Neural cell (in vitro differentiated cells): ENCODE data around the gene SFRP2. TPM values are rescaled to one million over a fixed set of nuclear protein-coding genes. Genes with fewer than 3 reads are reported as not detected.

Experiments
- H2AFZ ChIP-seq: fragments of 200-600, 300-800 bp; sonication (generic), shearing (Covaris generic); 2 replicates; pipeline ENCODE4 v1.6.0; 2014; ENCODE audit warnings: low read depth, mild to moderate bottlenecking, antibody characterized with exemption, low read length, moderate library complexity
- H3F3A ChIP-seq: fragments of 200-600 bp; shearing (Covaris generic); 2 replicates; pipeline ENCODE4 v1.6.1; 2016; ENCODE audit warnings: mild to moderate bottlenecking, moderate library complexity, mixed read lengths, antibody characterized with exemption, low read length; ENCODE audit not compliant: insufficient read depth, poor library complexity, severe bottlenecking
- H3K27ac ChIP-seq: fragments of 200-600, 300-800 bp; sonication (generic), shearing (Covaris generic); 2 replicates; pipeline ENCODE4 v1.5.1; 2014; ENCODE audit warnings: mild to moderate bottlenecking, low read length, moderate library complexity
- H3K27me3 ChIP-seq: fragments of 300-800, 200-600 bp; sonication (generic), shearing (Covaris generic); 2 replicates; pipeline ENCODE4 v1.6.0; 2014; ENCODE audit warnings: mild to moderate bottlenecking, low read depth, low read length, moderate library complexity; ENCODE audit not compliant: insufficient read depth
- H3K36me3 ChIP-seq: fragments of 300-800, 200-600 bp; sonication (generic), shearing (Covaris generic); 2 replicates; pipeline ENCODE4 v1.5.1; 2014; ENCODE audit warnings: mild to moderate bottlenecking, antibody characterized with exemption, low read length, moderate library complexity; ENCODE audit not compliant: insufficient read depth
- H3K4me2 ChIP-seq: fragments of 300-800, 200-600 bp; sonication (generic), shearing (Covaris generic); 2 replicates; pipeline ENCODE4 v1.6.0; 2014; ENCODE audit warnings: mild to moderate bottlenecking, low read length
- H3K4me3 ChIP-seq: fragments of 300-800, 200-600 bp; sonication (generic), shearing (Covaris generic); 2 replicates; pipeline ENCODE4 v1.5.1; 2014; ENCODE audit warnings: mild to moderate bottlenecking, low read length, moderate library complexity
- H3K79me2 ChIP-seq: fragments of 200-600 bp; shearing (Covaris generic); replicated peaks from 2 replicates; pipeline ENCODE4 v1.6.0; 2014; ENCODE audit warnings: mild to moderate bottlenecking, low read length, moderate library complexity; ENCODE audit not compliant: insufficient read depth
- H3K9ac ChIP-seq: fragments of 300-800, 200-600 bp; sonication (generic), shearing (Covaris generic); 2 replicates; pipeline ENCODE4 v1.6.1; 2016; ENCODE audit warnings: mild to moderate bottlenecking, low read length, mixed read lengths
- H3K9me2 ChIP-seq: fragments of 200-600 bp; shearing (Covaris generic); 2 replicates; pipeline ENCODE4 v1.6.1; 2016; ENCODE audit warnings: mild to moderate bottlenecking, low read length, mixed read lengths; ENCODE audit not compliant: insufficient read depth
- H3K9me3 ChIP-seq: fragments of 200-600, 300-800 bp; sonication (generic), shearing (Covaris generic); 2 replicates; pipeline ENCODE4 v1.6.1; 2016; ENCODE audit warnings: mild to moderate bottlenecking, mixed run types, low read length, moderate library complexity, mixed read lengths
- H4K20me1 ChIP-seq: fragments of 200-600 bp; shearing (Covaris generic); 2 replicates; pipeline ENCODE4 v1.6.1; 2016; ENCODE audit warnings: mild to moderate bottlenecking, mixed run types; ENCODE audit not compliant: insufficient read depth
- CTCF ChIP-seq: fragments of 450-650 bp; IDR thresholded peaks from 2 replicates; pipeline ENCODE4 v1.5.1; 2014; ENCODE audit warnings: antibody characterized with exemption, mild to moderate bottlenecking, moderate library complexity; ENCODE audit not compliant: poor library complexity, severe bottlenecking
- EP300 ChIP-seq: fragments of 450-650 bp; conservative IDR thresholded peaks from 2 replicates; pipeline ENCODE4 v1.6.1; 2014; ENCODE audit warnings: antibody characterized with exemption, mild to moderate bottlenecking, moderate library complexity; ENCODE audit not compliant: poor library complexity, severe bottlenecking
- EZH2 ChIP-seq: fragments of 200-600, 300-800 bp; shearing (Covaris generic), sonication (generic); IDR thresholded peaks from 2 replicates; pipeline ENCODE4 v1.6.1; 2014; ENCODE audit warnings: antibody characterized with exemption, low read length, borderline replicate concordance, mild to moderate bottlenecking; ENCODE audit not compliant: insufficient read depth, poor library complexity, severe bottlenecking
- MXI1 ChIP-seq: fragments of 450-650 bp; conservative IDR thresholded peaks from 2 replicates; pipeline ENCODE4 v1.6.1; 2014; ENCODE audit warnings: antibody characterized with exemption, mild to moderate bottlenecking; ENCODE audit not compliant: poor library complexity, severe bottlenecking
- POLR2AphosphoS5 ChIP-seq: IDR thresholded peaks from 2 replicates; pipeline ENCODE4 v1.6.1; 2012
- RAD21 ChIP-seq: fragments of 450-650 bp; conservative IDR thresholded peaks from 2 replicates; pipeline ENCODE4 v1.6.1; 2014; ENCODE audit warnings: antibody characterized with exemption, mild to moderate bottlenecking, moderate library complexity
- REST ChIP-seq: IDR thresholded peaks from 2 replicates; pipeline ENCODE4 v1.6.1; 2012; ENCODE audit warnings: borderline replicate concordance
- SMC3 ChIP-seq: fragments of 450-650 bp; conservative IDR thresholded peaks from 2 replicates; pipeline ENCODE4 v1.6.1; 2014; ENCODE audit warnings: antibody characterized with exemption, mild to moderate bottlenecking, moderate library complexity; ENCODE audit not compliant: poor library complexity
- TAF1 ChIP-seq: IDR thresholded peaks from 2 replicates; pipeline ENCODE4 v1.6.1; 2012; ENCODE audit warnings: low read depth
- polyA plus RNA-seq: library from polyadenylated mRNA; depleted of rRNA; stranded (reverse); fragments of >200 nt; gene quantifications from 2 replicates; pipeline ENCODE4 v1.2.3, GENCODE V29; 2014

SFRP2 gene
- polyA plus RNA-seq, 1 donor from 2014 or later, result 0.51 TPM

GRCh38 chr4:153782581-153782980, 6.3 kb downstream of the SFRP2 start:
- Histone ChIP-seq H3K4me3 (no peak overlapping the region), H3K79me2 (peaks cover 13% of the 10 kb centered on the region), H2AFZ (no peak overlapping the region), H3K9ac (no peak overlapping the region), H4K20me1 (no peaks in the 10 kb centered on the region), H3K27me3 (peaks cover 4% of the 10 kb centered on the region), H3F3A (no peaks in the 10 kb centered on the region), H3K9me2 (no peaks in the 10 kb centered on the region), H3K9me3 (no peaks in the 10 kb centered on the region), H3K4me2 (no peak overlapping the region), H3K36me3 (no peaks in the 10 kb centered on the region), H3K27ac (no peak overlapping the region)
- no peak for TF ChIP-seq RAD21
- no peak for TF ChIP-seq SMC3
- no peak for TF ChIP-seq MXI1
- TF ChIP-seq TAF1, result no peak
- TF ChIP-seq REST, result no peak
- no peak for TF ChIP-seq EZH2

GRCh38 chr4:153781717-153782416, 7.0 kb downstream of the SFRP2 start:
- H3K9me2 ChIP-seq, result no peaks in the 10 kb centered on the region
- TF ChIP-seq RAD21 (no peak), EP300 (no peak), SMC3 (no peak), EZH2 (no peak), POLR2AphosphoS5 (no peak), TAF1 (no peak), MXI1 (no peak), CTCF (no peak), REST (no peak)
- H3K36me3 ChIP-seq, result no peaks in the 10 kb centered on the region
- H2AFZ ChIP-seq, result no peak overlapping the region
- H3K27me3 ChIP-seq, result no peaks in the 10 kb centered on the region
- H3K79me2 ChIP-seq, result peaks cover 6% of the 10 kb centered on the region
- no peaks in the 10 kb centered on the region for H3F3A ChIP-seq
- H3K27ac ChIP-seq, result no peak overlapping the region
- H3K4me2 ChIP-seq, result no peak overlapping the region
- no peak overlapping the region for H3K9ac ChIP-seq
- H3K9me3 ChIP-seq, result no peaks in the 10 kb centered on the region
- H4K20me1 ChIP-seq, result no peaks in the 10 kb centered on the region
- H3K4me3 ChIP-seq, result no peak overlapping the region
